Measurements from ENCODE around the gene MLEC. TPM values are rescaled to one million over a fixed set of nuclear protein-coding genes. Genes with fewer than 3 reads are reported as not detected.

Gene MLEC
- total RNA-seq, 4 donors from 2014 or later, result 20.7 to 48.9 (median 34.3) TPM

GRCh38 chr12:120713861-120714482, 27.0 kb downstream of the MLEC start:
- no peak overlapping the region for H3K4me3 ChIP-seq
- intact Hi-C loops (cut with DNase I), result loop anchor here (5.0 kb wide), 1 partner anchor 67 kb away; no protein-coding TSS in a partner anchor
- 21% methylated on average over 4 of the region's 4 CpGs for WGBS, 2 donors
- H3K4me1 ChIP-seq, result peaks cover 14 to 36% (median 18%) of the 10 kb centered on the region in 3 donors
- H3K9me3 ChIP-seq, result no peaks in the 10 kb centered on the region
- no peak for DNase-seq
- H3K27ac ChIP-seq, result no peak overlapping the region
- no peaks in the 10 kb centered on the region for H3K27me3 ChIP-seq
- peaks cover 5 to 54% (median 31%) of the 10 kb centered on the region in 3 donors for H3K36me3 ChIP-seq
- TF ChIP-seq, protein P1, sequence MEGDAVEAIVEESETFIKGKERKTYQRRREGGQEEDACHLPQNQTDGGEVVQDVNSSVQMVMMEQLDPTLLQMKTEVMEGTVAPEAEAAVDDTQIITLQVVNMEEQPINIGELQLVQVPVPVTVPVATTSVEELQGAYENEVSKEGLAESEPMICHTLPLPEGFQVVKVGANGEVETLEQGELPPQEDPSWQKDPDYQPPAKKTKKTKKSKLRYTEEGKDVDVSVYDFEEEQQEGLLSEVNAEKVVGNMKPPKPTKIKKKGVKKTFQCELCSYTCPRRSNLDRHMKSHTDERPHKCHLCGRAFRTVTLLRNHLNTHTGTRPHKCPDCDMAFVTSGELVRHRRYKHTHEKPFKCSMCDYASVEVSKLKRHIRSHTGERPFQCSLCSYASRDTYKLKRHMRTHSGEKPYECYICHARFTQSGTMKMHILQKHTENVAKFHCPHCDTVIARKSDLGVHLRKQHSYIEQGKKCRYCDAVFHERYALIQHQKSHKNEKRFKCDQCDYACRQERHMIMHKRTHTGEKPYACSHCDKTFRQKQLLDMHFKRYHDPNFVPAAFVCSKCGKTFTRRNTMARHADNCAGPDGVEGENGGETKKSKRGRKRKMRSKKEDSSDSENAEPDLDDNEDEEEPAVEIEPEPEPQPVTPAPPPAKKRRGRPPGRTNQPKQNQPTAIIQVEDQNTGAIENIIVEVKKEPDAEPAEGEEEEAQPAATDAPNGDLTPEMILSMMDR (IDR thresholded peaks at IDR 0.05), result peak; percentile 59 to 87 (median 82)
- TF ChIP-seq POLR2A (IDR thresholded peaks at IDR 0.05), result no peak

DNA sequence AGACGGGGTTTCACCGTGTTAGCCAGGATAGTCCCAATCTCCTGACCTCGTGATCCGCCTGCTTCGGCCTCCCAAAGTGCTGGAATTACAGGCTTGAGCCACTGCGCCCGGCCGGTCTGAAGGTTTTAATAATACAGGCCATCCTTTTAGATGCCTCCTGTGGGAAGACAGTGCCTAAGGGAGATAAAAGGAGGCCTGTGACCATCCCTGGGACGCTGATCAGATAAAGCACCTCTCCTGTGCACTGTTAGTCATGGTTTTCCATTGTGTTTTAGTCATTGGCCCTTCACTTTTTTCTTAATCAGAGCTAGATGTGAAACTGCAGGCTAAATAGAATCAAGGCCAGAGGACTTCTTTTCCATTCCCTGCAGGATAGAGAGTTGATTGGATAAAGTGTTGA, 31.1 kb downstream of the MLEC start:
- H3K27me3 ChIP-seq, result no peaks in the 10 kb centered on the region
- 82 to 96% methylated on average over 7 to 9 of the region's 9 CpGs for WGBS, 2 donors
- H3K9me3 ChIP-seq, result no peaks in the 10 kb centered on the region
- peaks cover 0 to 18% (median 3%) of the 10 kb centered on the region in 3 donors for H3K4me1 ChIP-seq
- DNase-seq, result no peak
- intact Hi-C loops (cut with DNase I), result no loop called here
- H3K27ac ChIP-seq, result no peak overlapping the region
- peaks cover 20 to 94% (median 41%) of the 10 kb centered on the region in 3 donors for H3K36me3 ChIP-seq
- H3K4me3 ChIP-seq, result no peak overlapping the region
- TF ChIP-seq, protein P1 (IDR thresholded peaks at IDR 0.05), result no peak
- no peak for TF ChIP-seq POLR2A (IDR thresholded peaks at IDR 0.05)

GRCh38 chr12:120719072-120719471, 32.1 kb downstream of the MLEC start:
- TF ChIP-seq POLR2A (IDR thresholded peaks at IDR 0.05), result no peak
- TF ChIP-seq, protein P1 (IDR thresholded peaks at IDR 0.05), result no peak
- Histone ChIP-seq H3K9me3 (no peaks in the 10 kb centered on the region), H3K27me3 (no peaks in the 10 kb centered on the region), H3K27ac (no peak overlapping the region), H3K4me3 (no peak overlapping the region), H3K4me1 (peaks cover 0 to 11% (median 0%) of the 10 kb centered on the region in 3 donors), H3K36me3 (peaks cover 20 to 99% (median 41%) of the 10 kb centered on the region in 3 donors)
- WGBS, 2 donors, result 90 to 94% methylated on average over 2 of the region's 2 CpGs
- DNase-seq, result no peak
- intact Hi-C loops (cut with DNase I), result no loop called here

GRCh38 chr12:120719496-120720233, 32.7 kb downstream of the MLEC start:
- H3K9me3 ChIP-seq, result no peaks in the 10 kb centered on the region
- H3K27ac ChIP-seq, result no peak overlapping the region
- peaks cover 0 to 12% (median 0%) of the 10 kb centered on the region in 3 donors for H3K4me1 ChIP-seq
- peaks cover 20 to 93% (median 36%) of the 10 kb centered on the region in 3 donors for H3K36me3 ChIP-seq
- WGBS, 2 donors, result 76 to 80% methylated on average over 9 to 11 of the region's 11 CpGs
- intact Hi-C loops (cut with DNase I), result no loop called here
- DNase-seq, result no peak
- H3K4me3 ChIP-seq, result no peak overlapping the region
- H3K27me3 ChIP-seq, result no peaks in the 10 kb centered on the region
- no peak for TF ChIP-seq POLR2A (IDR thresholded peaks at IDR 0.05)
- TF ChIP-seq, protein P1 (IDR thresholded peaks at IDR 0.05), result no peak
